AG10803 (cell line): ENCODE results near the gene PLXNA4.

ENCODE experiments used
- DNase-seq: peaks from one replicate; pipeline ENCODE4 v3.0.0; 2010; ENCODE audit warnings: low read depth
- H3K4me3 ChIP-seq: 2 replicates; pipeline ENCODE4 v1.5.1; 2011; ENCODE audit warnings: mild to moderate bottlenecking, low read length, control low read depth
- CTCF ChIP-seq: conservative IDR thresholded peaks from 2 replicates; pipeline ENCODE4 v1.5.1; 2011; ENCODE audit warnings: mild to moderate bottlenecking, low read length, control low read depth, inconsistent platforms

The PLXNA4 gene, protein sequence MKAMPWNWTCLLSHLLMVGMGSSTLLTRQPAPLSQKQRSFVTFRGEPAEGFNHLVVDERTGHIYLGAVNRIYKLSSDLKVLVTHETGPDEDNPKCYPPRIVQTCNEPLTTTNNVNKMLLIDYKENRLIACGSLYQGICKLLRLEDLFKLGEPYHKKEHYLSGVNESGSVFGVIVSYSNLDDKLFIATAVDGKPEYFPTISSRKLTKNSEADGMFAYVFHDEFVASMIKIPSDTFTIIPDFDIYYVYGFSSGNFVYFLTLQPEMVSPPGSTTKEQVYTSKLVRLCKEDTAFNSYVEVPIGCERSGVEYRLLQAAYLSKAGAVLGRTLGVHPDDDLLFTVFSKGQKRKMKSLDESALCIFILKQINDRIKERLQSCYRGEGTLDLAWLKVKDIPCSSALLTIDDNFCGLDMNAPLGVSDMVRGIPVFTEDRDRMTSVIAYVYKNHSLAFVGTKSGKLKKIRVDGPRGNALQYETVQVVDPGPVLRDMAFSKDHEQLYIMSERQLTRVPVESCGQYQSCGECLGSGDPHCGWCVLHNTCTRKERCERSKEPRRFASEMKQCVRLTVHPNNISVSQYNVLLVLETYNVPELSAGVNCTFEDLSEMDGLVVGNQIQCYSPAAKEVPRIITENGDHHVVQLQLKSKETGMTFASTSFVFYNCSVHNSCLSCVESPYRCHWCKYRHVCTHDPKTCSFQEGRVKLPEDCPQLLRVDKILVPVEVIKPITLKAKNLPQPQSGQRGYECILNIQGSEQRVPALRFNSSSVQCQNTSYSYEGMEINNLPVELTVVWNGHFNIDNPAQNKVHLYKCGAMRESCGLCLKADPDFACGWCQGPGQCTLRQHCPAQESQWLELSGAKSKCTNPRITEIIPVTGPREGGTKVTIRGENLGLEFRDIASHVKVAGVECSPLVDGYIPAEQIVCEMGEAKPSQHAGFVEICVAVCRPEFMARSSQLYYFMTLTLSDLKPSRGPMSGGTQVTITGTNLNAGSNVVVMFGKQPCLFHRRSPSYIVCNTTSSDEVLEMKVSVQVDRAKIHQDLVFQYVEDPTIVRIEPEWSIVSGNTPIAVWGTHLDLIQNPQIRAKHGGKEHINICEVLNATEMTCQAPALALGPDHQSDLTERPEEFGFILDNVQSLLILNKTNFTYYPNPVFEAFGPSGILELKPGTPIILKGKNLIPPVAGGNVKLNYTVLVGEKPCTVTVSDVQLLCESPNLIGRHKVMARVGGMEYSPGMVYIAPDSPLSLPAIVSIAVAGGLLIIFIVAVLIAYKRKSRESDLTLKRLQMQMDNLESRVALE (N-terminal part only)

DNA sequence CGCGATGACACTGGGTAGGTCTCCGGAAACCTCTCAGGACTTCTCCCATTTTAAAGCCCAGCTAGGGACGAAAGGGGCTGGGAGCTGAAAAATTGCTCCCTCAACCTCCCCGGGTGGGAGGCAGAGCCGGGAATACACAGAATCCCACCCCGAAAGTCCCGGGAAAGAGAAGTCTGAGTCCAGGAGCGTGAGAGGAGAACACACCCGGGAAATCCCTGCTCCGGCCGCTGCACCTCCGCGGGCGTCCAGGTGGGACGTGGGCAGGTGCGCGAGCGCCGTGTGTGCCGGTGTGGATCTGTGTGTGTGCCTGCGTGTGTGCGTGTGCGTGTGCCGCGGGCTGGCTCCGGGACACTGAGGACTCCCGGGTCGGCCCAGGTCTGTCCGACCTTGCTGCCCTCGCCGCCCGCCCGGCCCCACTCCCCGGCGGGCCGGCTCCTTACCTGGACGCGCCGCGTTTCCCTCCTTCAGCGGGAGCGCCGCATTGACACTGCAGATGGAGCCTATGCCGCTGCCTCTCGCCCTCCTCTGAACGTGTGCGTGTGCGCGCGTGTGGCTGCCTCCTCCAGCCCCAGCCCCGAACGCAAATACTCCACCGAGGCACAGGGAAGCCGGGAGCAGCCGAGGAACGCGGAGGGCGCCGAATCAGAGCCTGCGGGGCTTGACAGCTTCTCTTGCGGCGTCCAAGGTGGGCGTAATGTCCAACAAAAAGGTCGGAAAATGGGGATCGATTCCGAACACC is at the start of gene PLXNA4:
TSS of gene PLXNA4 (minus strand) at position 489 of the 739 bp plus-strand sequence. CDS start 67,777 bp downstream, outside the sequence.
- no peak for TF ChIP-seq CTCF
- DNase-seq: peak; percentile 11
- H3K4me3 ChIP-seq: peak within 1 kb of the TSS; percentile 68

DNA sequence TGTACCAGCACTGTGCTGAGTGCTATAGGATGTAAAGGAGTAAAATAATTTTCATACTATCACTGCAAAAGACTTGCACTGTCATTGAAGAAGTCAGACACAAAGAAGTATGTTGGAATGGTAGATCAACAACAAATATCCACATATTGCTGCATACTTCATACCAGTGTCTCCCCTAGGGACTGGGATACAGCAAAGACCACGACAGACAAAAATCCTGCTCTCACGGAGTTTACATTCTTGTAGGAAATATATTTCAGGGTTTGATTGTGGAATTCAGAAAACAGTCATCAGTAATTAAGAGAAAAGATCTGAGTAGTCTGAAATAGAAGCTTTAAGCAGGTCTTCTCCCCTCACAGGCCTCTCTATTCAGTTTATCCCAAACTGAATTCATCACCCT is 49.4 kb upstream of the PLXNA4 start:
- TF ChIP-seq CTCF: no peak
- H3K4me3 ChIP-seq: no peak overlapping the region
- DNase-seq: peak; percentile 53

GRCh38 chr7:132622081-132622480 is 45.8 kb upstream of the PLXNA4 start:
- no peak for TF ChIP-seq CTCF
- H3K4me3 ChIP-seq: no peak overlapping the region
- peak; percentile 88 for DNase-seq

- no peak for TF ChIP-seq CTCF
- DNase-seq: no peak
- H3K4me3 ChIP-seq: no peak overlapping the region
Observed at GRCh38 chr7:132619967-132620366, 43.7 kb upstream of the PLXNA4 start.

DNA sequence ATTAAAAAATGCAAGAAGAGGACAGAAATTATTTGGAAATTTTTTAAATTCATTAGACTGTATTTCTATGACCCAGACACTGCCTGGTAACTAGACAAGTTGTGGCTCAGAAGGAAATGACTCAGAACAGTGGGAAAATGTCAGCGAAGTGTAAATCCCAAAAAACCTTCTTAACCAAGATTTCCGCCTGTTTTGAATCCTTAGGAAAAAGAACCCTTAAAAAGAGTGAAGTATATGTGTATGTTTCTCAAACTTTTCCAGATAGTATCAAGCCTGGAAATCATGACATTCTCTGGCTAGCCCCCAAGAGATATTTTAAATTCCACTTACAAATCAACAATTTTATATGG is 42.7 kb upstream of the PLXNA4 start:
- H3K4me3 ChIP-seq: no peak overlapping the region
- TF ChIP-seq CTCF: no peak
- peak; percentile 68 for DNase-seq

DNA sequence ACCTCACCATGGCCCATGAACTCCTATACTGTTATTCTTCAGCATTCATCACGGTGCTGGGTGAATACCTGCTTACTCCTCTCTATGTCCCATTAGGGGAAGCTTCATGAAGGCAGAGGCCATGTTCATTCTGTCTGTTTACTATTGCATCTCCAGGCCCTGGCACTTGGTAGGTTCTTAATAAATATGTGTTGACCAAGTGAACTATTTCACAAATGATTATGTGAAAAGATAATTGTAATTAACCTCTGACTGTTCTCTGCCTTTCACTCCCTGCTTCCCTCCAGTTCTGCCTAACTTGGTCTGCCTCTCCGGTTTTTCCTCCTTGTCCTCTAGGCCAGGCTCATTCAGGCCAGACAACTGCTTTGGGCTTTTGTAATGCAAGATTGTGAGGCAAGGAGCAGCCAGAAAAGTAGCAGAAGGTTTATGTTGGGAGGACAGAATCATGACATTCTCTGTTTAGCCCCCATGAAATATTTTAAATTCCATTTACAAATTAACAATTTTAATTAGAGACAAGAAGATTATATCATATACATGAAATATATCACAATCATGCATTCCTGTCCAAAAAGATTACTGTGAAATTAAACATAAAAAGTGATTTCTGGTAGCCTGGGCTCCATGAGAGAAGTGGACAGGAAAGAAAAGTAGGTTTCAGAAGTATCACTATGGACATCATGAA is 42.1 kb upstream of the PLXNA4 start:
- peak; percentile 9 for DNase-seq
- no peak overlapping the region for H3K4me3 ChIP-seq
- TF ChIP-seq CTCF: no peak
